HEK293T (cell line): Measurements from ENCODE around the gene RBM7.

Source experiments
- CTCF ChIA-PET: fragments of 350-600 bp; formaldehyde crosslinking; extraction: SDS; loops from one replicate; lab custom pipeline; 2021; ENCODE audit warnings: antibody characterized with exemption, inconsistent platforms; lab: Yijun Ruan, JAX
- POLR2A ChIA-PET: fragments of 350-600 bp; formaldehyde crosslinking; extraction: SDS; loops from one replicate; lab custom pipeline; 2020; ENCODE audit warnings: antibody characterized with exemption, inconsistent platforms; lab: Yijun Ruan, JAX
- DNase-seq: peaks from one replicate; pipeline ENCODE4 v3.0.0; 2012; ENCODE audit warnings: mixed read lengths; ENCODE audit errors: extremely low spot score
- ARNT ChIP-seq: fragments of 450-650 bp; IDR thresholded peaks from 2 replicates; pipeline ENCODE4 v1.6.1; 2017; ENCODE audit warnings: mild to moderate bottlenecking
- BHLHE40 ChIP-seq: fragments of 450-650 bp; IDR thresholded peaks from 2 replicates; pipeline ENCODE4 v1.6.1; 2016; ENCODE audit warnings: mild to moderate bottlenecking, moderate library complexity, borderline replicate concordance
- CTBP1 ChIP-seq: fragments of 450-650 bp; IDR thresholded peaks from 2 replicates; pipeline ENCODE4 v1.6.1; 2016; ENCODE audit warnings: borderline replicate concordance
- ELF4 ChIP-seq: fragments of 450-650 bp; IDR thresholded peaks from 2 replicates; pipeline ENCODE4 v1.6.1; 2017; ENCODE audit warnings: antibody characterized with exemption
- FOXA1 ChIP-seq: fragments of 450-650 bp; IDR thresholded peaks from 2 replicates; pipeline ENCODE4 v1.6.1; 2016; ENCODE audit warnings: mild to moderate bottlenecking
- FOXK2 ChIP-seq: fragments of 450-650 bp; IDR thresholded peaks from 2 replicates; pipeline ENCODE4 v1.6.1; 2016; ENCODE audit warnings: mild to moderate bottlenecking
- FOXM1 ChIP-seq: fragments of 450-650 bp; IDR thresholded peaks from 2 replicates; pipeline ENCODE4 v1.6.1; 2017; ENCODE audit warnings: mild to moderate bottlenecking, borderline replicate concordance
- HDGF ChIP-seq: fragments of 450-650 bp; IDR thresholded peaks from 2 replicates; pipeline ENCODE4 v1.6.1; 2017; ENCODE audit warnings: antibody characterized with exemption, borderline replicate concordance
- L3MBTL2 ChIP-seq: fragments of 450-650 bp; conservative IDR thresholded peaks from 2 replicates; pipeline ENCODE4 v1.6.1; 2016; ENCODE audit warnings: mild to moderate bottlenecking
- LEF1 ChIP-seq: fragments of 450-650 bp; IDR thresholded peaks from 2 replicates; pipeline ENCODE4 v1.6.1; 2017; ENCODE audit warnings: mild to moderate bottlenecking, borderline replicate concordance
- NFRKB ChIP-seq: fragments of 450-650 bp; IDR thresholded peaks from 2 replicates; pipeline ENCODE4 v1.6.1; 2016; ENCODE audit warnings: mild to moderate bottlenecking, moderate library complexity
- SP1 ChIP-seq: fragments of 450-650 bp; IDR thresholded peaks from 2 replicates; pipeline ENCODE4 v1.6.1; 2017
- SUZ12 ChIP-seq: fragments of 450-650 bp; IDR thresholded peaks from 2 replicates; pipeline ENCODE4 v1.6.1; 2016; ENCODE audit warnings: mild to moderate bottlenecking
- TARDBP ChIP-seq: fragments of 450-650 bp; IDR thresholded peaks from 2 replicates; pipeline ENCODE4 v1.6.1; 2016
- ZNF384 ChIP-seq: fragments of 450-650 bp; IDR thresholded peaks from 2 replicates; pipeline ENCODE4 v1.6.1; 2016
- TF ChIP-seq, protein P1 (sequence below): fragments of 450-650 bp; IDR thresholded peaks from 2 replicates; pipeline ENCODE4 v1.6.1; 2016

The RBM7 gene

DNA sequence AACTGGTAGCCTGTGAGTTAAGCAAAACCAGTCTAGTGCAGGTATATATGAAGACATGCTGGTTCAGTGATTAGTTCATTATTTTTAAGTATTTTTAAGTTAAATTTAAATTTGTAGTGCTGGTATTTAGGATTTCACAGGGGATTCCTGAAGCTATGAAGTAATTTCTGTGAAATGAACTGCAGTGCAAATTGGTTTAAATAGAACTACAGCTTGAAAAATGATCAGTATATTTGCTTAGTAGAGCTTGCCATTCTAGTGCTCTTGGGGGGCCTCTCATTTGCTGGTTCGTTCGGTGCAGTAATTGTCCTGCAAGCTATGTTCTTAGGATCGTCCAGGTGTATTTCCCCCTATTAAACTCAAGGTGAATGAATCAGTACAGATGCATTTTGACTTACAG is 51.9 kb downstream of the RBM7 start:
- CTCF ChIA-PET: no interaction called here
- POLR2A ChIA-PET: no interaction called here
- DNase-seq: no peak

More for the DNA sequence above, 51.9 kb downstream of the RBM7 start:
- TF ChIP-seq ARNT: no peak
- TF ChIP-seq ZNF384: no peak
- no peak for TF ChIP-seq BHLHE40
- TF ChIP-seq NFRKB: no peak
- TF ChIP-seq SP1: no peak
- TF ChIP-seq ELF4: no peak
- TF ChIP-seq, protein P1, sequence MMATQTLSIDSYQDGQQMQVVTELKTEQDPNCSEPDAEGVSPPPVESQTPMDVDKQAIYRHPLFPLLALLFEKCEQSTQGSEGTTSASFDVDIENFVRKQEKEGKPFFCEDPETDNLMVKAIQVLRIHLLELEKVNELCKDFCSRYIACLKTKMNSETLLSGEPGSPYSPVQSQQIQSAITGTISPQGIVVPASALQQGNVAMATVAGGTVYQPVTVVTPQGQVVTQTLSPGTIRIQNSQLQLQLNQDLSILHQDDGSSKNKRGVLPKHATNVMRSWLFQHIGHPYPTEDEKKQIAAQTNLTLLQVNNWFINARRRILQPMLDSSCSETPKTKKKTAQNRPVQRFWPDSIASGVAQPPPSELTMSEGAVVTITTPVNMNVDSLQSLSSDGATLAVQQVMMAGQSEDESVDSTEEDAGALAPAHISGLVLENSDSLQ: no peak
- TF ChIP-seq TARDBP: no peak
- TF ChIP-seq FOXM1: no peak
- no peak for TF ChIP-seq LEF1
- TF ChIP-seq HDGF: no peak
- TF ChIP-seq CTBP1: no peak
- no peak for TF ChIP-seq SUZ12
- TF ChIP-seq FOXK2: no peak
- no peak for TF ChIP-seq L3MBTL2
- no peak for TF ChIP-seq FOXA1
